GM18858 (cell line): Measurements from ENCODE around the gene ZNF41.
"Not testable (repeated sequence)": the region's sequence is repeated elsewhere in the genome, so short reads cannot be mapped to it uniquely, and the experiment has no call there.

Experiments used
- ATAC-seq: cut with Tn5 transposase; IDR thresholded peaks from one replicate; pipeline ENCODE4 v1.9.1; 2021; ENCODE audit not compliant: unreplicated experiment

Gene ZNF41

GRCh38 chrX:47482512-47483305, at the start of gene ZNF41:
Gene ZNF41 (minus strand): TSS chrX:47483222. CDS start chrX:47467481, 15,741 bp downstream.
- ATAC-seq = peak; percentile 76

- ATAC-seq = no peak
Observed at GRCh38 chrX:47530049-47530448, 47.0 kb upstream of the ZNF41 start.

DNA sequence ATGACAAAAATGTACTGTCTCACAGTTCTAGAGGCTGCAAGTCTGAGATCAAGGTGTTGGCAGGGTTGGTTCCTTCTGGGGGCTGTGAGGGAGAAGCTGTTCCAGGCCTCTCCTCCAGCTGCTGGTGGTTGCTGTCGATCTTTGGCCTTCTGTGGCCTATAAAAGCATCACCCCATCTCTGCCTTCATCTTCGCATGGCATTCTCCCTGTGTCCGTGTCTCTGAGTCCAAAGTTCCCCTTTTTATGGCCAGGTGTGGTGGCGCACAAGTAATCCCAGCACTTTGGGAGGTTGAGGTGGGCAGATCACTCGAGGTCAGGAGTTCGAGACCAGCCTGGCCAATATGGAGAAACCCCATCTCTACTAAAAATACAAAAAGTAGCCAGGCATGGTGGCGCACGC, 46.5 kb upstream of the ZNF41 start:
- no peak for ATAC-seq

DNA sequence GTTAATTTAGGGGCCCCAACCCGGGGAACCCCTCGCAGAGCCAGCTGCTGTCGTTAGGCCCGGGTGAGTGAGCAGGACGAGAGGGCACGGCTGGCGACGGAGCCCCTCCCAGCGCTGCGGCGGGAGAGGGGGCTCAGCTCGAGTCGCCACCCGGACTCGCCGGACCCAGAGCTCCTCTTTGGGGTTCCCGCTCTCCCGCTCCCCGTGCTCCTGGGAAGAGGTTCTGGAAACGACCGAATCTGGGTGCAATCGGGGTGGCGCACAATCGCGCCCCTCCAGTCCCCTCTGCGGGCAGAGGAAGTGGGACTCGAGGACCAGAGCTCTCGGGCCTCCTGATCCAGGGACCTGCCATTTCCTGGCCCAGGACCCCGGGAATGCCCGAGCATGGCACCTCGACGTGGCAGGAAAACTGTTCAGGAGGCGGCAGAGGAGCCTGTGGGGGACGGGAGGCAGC, 40.7 kb upstream of the ZNF41 start:
- ATAC-seq = no peak

DNA sequence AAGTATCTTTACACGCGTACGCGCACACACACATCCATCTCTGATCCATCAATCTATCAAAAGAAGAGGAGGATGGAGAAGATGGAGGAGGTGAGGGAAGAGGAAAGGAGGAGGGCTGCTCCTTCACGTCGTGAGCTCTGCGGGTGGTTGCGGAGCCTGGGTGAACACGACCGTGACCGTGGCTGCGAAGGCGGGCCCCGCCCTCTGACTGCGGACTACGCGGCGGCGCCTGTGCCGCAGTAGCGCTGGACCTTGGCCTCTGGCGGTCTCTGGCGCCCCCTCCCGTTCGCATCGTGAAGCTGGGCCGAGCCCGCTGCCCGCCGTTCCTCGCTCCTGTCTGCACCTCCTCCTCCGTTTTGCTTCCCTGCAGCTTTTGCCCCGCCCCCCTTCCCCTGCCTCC, 40.3 kb upstream of the ZNF41 start:
- no peak for ATAC-seq

- no peak for ATAC-seq
Observed at GRCh38 chrX:47518144-47518543, 35.1 kb upstream of the ZNF41 start.

- ATAC-seq = no peak
Observed at GRCh38 chrX:47515941-47516665, 33.1 kb upstream of the ZNF41 start.

- ATAC-seq = no peak
Observed at GRCh38 chrX:47514533-47515235, 31.7 kb upstream of the ZNF41 start.

DNA sequence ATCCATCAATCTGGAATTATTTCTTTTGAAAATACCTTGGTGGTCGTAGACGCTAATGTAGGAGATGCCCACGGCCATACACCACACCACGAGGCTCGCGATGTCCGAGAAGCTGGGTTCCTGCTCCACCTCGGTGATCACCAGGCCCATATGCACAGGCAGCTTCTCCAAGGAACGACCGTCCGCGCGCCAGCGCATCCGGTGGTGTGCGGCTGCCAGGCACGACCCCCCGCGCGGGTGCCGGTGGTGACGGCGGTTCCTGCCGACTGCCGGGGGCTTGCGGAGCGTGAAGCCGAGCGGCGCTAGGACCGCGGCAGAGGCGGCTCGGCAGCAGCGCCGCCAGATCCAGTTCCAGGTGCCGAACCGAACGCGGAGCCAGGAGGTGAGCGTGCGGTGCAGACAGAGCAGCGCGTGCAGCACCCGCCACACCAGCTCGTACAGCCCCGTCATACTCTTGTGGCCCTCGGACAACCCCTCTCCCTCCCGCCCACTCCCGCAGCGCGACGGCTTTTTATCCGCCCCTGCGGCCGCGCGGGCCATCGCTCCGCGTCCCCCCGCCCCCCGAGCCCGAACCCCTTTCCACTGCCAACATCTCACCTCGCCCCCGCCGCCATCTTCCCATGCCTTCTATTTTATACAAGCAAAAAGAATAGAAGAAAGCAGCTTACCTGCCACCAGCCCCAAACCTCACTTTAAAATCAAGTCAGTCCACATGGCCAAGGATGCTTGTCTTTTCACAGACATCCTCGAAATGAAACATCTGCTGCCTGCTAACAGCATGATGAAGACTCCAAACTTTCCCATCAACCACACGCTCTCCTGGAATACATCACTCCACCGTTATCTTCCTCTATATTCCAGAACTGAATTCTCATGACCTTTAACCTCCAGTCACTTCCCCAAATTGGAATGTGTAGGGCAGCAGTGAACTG, 30.3 kb upstream of the ZNF41 start:
- ATAC-seq = not testable (repeated sequence)

GRCh38 chrX:47512383-47512782, 29.4 kb upstream of the ZNF41 start:
- not testable (repeated sequence) for ATAC-seq

DNA sequence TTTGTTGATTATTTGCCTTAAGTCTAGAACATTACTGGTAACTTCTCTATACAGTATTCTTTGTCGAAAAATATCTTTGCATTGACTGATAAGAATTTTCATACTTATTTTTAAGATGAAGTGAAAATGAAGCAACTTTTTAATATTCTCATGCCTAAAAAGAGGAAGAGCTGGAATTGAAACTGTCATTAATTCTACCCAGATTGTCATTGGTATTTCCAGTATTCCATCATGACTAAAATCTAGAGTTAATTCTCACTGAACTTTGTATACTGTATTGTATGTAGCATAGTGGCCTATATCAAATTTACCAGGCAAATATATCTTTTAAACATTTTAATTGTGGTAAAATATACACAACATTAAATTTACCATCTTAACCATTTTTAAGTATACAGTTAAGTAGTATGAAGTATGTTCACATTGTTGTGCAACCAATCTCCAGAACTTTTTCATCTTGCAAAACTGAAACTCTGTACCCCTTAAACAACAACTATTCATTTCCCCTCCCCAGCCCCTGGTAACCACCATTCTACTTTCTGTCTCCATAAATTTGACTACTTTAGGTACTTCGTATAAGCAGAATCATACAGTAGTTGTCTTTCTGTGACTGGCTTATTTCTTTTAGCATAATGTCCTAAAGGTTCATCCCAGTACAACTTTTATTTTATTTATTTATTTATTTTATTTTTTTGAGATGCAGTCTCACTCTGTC, 24.3 kb upstream of the ZNF41 start:
- no peak for ATAC-seq

- no peak for ATAC-seq
Observed at GRCh38 chrX:47503151-47503550, 20.1 kb upstream of the ZNF41 start.

DNA sequence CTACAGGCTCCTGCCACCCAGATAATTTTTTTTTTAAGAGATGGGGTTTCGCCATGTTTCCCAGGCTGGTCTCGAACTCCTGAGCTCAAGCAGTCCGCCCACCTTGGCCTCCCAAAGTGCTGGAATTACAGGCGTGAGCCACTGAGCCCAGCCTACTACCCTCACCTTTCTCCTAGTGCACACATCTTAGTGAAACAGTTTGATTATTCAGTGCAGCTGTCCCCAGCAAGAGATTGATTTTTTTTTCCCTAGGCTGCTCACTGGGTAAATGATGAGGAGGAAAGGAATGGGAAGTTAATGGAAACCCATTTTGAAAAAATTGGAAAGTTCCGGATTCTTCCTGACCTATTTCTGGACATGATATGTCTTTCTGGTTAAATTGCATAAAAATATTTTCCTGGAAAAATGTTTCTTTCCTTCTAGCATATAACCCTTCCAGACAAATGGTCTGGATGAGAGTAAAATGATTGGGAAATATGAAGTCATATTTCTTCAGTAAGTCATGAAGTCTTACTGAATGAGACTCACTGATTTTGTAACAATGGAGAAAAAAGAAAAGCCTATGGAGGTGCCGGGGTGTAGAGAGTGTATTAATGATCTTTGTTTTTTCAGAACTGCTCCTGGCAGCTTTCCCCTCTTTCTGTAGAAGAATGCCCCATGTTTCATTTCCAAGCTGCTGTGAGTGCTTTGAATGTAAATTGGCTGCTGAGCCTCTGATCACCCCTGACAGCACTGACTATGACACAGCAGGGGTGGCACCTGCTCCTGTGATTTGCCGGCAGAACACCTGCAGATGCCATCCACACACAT, 19.5 kb upstream of the ZNF41 start:
- ATAC-seq = no peak

GRCh38 chrX:47501226-47502074, 18.4 kb upstream of the ZNF41 start:
- ATAC-seq = no peak

- no peak for ATAC-seq
Observed at GRCh38 chrX:47500554-47500953, 17.5 kb upstream of the ZNF41 start.

DNA sequence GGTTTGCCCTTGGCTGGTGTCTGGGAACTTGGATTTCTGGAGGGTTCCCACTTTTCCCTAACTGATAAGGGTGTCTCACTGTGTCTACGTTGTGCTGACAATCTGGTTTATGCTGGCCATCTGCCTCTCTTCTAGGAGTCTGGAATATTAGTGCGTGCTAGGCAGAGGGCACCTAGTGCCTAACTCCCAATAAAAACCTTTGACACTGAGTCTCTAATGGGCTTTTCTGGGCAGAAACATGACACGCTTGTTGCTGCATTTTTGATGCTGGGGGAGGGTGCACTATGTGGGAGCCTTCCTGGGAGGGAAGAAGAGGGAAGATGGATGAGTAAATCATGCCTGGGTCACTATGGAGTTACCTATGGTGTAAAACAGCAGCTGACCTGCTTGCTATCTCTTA, 16.3 kb upstream of the ZNF41 start:
- ATAC-seq = no peak

GRCh38 chrX:47498411-47498810, 15.4 kb upstream of the ZNF41 start:
- ATAC-seq = no peak

GRCh38 chrX:47497271-47497888, 14.4 kb upstream of the ZNF41 start:
- ATAC-seq = no peak
